ENCODE measurements around the gene DPP7.

GRCh38 chr9:137145731-137146526 is 31.4 kb upstream of the DPP7 start:
- no peak for TF ChIP-seq CTCF (IDR thresholded peaks at IDR 0.05)
- TF ChIP-seq POLR2A (IDR thresholded peaks at IDR 0.05) = no peak
